WI38 (cell line): ENCODE data around the gene RNF149.

Source experiments
- H3K4me3 ChIP-seq: 2 replicates; pipeline ENCODE4 v1.5.1; 2011; ENCODE audit warnings: low read depth, mild to moderate bottlenecking, control low read depth, low read length
- TF ChIP-seq, protein P1 (sequence below): IDR thresholded peaks from 2 replicates; pipeline ENCODE4 v1.5.1; 2012; ENCODE audit warnings: low read depth, mild to moderate bottlenecking, control low read depth, low read length

The RNF149 gene

DNA sequence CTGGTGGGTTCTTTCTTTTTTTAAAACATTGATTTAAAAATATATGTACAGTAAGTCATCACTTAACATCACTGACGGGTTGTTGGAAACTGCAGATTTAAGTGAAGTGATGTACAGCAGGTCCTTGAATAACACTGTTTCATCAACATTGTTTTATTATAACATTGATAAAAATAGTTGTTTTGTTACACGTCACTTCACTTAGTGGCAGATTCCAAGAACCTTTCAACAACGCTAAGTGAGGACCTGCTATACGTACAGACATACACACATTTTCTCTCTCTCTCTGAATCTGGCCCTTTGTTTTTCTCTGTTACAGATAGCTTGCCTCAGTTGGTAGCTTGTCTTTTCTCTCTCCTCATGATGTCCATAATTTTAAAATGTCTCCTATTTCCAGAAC is 46.4 kb downstream of the RNF149 start:
- no peak overlapping the region for H3K4me3 ChIP-seq
- TF ChIP-seq, protein P1, sequence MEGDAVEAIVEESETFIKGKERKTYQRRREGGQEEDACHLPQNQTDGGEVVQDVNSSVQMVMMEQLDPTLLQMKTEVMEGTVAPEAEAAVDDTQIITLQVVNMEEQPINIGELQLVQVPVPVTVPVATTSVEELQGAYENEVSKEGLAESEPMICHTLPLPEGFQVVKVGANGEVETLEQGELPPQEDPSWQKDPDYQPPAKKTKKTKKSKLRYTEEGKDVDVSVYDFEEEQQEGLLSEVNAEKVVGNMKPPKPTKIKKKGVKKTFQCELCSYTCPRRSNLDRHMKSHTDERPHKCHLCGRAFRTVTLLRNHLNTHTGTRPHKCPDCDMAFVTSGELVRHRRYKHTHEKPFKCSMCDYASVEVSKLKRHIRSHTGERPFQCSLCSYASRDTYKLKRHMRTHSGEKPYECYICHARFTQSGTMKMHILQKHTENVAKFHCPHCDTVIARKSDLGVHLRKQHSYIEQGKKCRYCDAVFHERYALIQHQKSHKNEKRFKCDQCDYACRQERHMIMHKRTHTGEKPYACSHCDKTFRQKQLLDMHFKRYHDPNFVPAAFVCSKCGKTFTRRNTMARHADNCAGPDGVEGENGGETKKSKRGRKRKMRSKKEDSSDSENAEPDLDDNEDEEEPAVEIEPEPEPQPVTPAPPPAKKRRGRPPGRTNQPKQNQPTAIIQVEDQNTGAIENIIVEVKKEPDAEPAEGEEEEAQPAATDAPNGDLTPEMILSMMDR = no peak

DNA sequence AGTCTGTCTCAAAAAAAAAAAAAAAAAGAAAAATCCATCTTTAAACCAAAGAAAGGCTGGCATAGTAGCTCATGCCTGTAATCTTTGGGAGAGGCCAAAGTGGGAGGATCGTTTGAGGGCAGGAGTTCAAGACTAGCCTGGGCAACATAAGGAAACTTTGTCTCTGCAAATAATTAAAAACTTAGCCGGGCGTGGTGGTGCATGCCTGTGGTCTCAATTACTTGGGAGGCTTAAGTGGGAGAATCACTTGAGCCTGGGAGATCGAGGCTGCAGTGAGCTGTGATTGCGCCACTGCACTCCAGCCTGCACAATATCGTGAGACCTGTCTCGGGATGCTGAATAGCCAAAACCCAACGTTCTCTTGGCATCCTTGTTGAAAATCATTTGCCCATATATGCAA is 49.7 kb downstream of the RNF149 start:
- no peak overlapping the region for H3K4me3 ChIP-seq
- TF ChIP-seq, protein P1 = no peak

DNA sequence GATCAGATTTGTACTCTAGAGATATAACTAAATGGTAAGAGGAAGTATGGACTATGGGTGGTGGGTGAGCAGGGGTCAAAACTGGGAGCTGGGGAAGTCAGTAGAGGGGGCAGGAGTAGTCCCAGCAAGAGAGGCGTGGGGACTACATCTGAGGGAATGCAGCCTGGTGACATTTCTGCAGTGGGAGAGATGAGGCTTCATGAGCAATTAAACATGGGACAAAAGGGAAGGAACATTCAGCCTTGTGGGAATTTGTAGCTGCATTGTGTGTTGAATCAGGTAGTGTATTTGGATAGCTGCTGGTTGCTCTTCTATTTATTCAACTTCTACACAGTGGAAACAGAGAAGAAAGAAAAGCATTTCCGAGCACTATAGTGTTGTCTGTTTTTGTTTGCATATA is 52.2 kb downstream of the RNF149 start:
- TF ChIP-seq, protein P1 = no peak
- H3K4me3 ChIP-seq = no peak overlapping the region

DNA sequence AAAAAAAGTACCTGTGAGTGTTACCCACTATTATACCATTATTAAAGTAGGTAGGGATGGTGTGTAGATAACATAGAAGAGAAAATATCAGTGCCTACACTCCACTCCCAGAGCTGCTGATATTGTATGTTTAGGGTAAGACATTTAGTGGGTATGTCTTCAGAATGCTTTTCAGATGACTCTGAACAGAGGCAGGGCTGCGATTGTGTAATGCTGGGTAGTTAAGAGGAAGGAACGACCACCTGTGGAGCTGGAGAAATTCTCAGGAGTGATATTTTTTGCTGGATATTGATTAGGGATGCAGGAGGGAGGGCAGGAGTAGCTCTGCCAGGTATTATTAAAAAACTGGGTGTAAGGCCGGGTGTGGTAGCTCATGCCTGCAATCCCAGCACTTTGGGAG is 53.0 kb downstream of the RNF149 start:
- TF ChIP-seq, protein P1 = no peak
- no peak overlapping the region for H3K4me3 ChIP-seq

DNA sequence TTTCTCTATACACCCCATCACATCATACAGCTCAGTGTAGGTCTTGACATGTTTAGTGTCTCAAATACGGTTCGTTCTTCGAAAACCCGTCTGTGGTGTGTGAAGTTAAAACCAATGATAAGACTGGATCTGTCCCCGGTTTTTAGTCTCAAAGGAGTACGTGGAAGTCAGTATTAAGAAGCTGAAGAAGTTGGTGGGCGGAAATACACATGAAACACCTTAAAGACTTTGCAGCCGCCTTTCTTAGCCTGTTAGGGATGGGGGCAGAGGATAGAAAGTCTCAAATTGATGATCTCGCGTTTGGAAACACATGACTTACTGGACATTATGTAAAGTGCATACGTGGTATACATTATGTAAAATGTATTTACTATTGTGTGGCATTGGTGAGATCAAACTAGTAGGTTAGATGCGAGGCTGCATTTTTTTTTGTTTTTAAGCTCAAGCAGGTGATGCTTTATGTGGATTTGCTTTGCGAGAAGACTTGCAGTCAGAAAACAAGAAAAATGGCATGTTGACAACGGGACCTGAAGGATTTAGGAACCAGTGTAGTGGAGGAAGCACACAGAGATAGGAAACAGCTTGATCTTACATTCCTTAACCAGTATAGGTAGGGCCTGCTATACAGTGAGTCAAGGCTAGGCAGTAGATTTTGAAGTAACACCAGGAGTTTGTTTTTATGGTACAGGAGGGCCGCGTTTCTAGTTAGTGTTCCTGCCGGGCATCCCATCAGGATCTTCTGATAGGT is 54.6 kb downstream of the RNF149 start:
- TF ChIP-seq, protein P1 = no peak
- peak overlapping the region; percentile 95 for H3K4me3 ChIP-seq

- H3K4me3 ChIP-seq = peak overlapping the region; percentile 95
- TF ChIP-seq, protein P1 = no peak
These were observed 55.3 kb downstream of the RNF149 start for GRCh38 chr2:101253013-101253702.

DNA sequence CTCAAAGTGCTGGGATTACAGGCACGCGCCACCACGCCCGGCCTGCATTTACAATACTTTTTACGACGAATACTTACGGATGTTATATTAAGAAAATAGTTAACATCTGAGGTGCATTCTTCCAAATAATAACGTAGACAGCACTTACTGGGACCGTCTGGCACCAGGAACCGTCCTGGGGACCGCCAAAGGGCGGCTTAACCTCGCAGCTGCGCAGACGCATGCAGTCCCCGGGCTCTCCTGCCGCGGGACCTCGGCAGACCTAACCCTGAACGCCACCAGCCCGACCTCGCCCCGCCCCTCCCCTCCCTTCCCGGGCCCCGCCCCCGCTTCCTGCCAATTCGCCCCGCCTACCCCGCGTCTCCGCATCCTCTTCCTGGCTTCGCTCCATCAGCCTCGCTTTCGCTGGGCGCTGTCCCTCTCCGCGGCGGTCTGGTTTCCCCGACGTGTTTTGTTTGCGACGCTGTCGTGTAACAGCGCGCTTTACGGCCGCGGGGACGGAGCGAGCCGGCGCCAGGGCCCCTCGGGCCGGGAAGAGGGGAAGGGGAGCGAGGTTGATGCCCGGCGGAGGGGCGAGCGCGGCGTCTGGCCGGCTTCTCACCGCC is 56.0 kb downstream of the RNF149 start, which contains the start of gene CNOT11:
TSS of gene CNOT11 (plus strand) at position 479 of the 605 bp plus-strand sequence. CDS start at position 558, 79 bp downstream.
- TF ChIP-seq, protein P1 = no peak
- H3K4me3 ChIP-seq = peak within 1 kb of the TSS; percentile 95
